Liver (tissue), 3 donors: Measurements from ENCODE around the gene EIF4G3.

Experiments
- JUND ChIP-seq, 2 donors: IDR thresholded peaks; 2 replicates each; pipeline ENCODE4 v1.6.1; 2016; ENCODE audit warnings: antibody characterized with exemption in 2 of 2
- TAF1 ChIP-seq: conservative IDR thresholded peaks from 2 replicates; pipeline ENCODE4 v1.6.1; 2016; ENCODE audit warnings: antibody characterized with exemption, mild to moderate bottlenecking
- TF ChIP-seq, protein P1 (sequence below): fragments of 150-350 bp; IDR thresholded peaks from 2 replicates; pipeline ENCODE4 v1.5.1; 2017; ENCODE audit warnings: improper control_type of control experiment, low read depth, low read length; ENCODE audit not compliant: missing input control
- TF ChIP-seq, protein P2 (sequence below): IDR thresholded peaks from 2 replicates; pipeline ENCODE4 v1.6.1; 2016; ENCODE audit warnings: antibody characterized with exemption
- TF ChIP-seq, protein P3 (sequence below): IDR thresholded peaks from 2 replicates; pipeline ENCODE4 v1.6.1; 2016; ENCODE audit warnings: antibody characterized with exemption
- donor health status: healthy.
- donor health status: healthy.

DNA sequence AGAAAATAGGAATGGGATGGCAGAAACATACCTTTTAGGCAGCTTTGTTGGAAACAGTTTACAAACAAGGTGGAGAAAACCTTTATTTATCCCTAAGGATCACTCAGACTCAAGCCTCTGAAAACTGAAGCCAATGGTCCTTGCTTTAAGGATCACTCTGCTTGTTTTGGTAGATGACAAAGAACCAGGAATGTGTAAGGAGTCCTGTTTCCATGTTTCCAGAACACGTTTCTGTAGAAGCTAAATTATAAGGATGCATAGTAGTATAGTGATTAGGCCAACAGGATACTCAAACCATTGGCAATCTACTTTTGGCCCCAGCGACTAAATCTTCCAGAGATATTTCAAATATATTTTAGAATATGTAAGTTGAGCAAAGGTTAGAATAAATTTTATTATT, 240.5 kb downstream of the EIF4G3 start:
- TF ChIP-seq, protein P1, sequence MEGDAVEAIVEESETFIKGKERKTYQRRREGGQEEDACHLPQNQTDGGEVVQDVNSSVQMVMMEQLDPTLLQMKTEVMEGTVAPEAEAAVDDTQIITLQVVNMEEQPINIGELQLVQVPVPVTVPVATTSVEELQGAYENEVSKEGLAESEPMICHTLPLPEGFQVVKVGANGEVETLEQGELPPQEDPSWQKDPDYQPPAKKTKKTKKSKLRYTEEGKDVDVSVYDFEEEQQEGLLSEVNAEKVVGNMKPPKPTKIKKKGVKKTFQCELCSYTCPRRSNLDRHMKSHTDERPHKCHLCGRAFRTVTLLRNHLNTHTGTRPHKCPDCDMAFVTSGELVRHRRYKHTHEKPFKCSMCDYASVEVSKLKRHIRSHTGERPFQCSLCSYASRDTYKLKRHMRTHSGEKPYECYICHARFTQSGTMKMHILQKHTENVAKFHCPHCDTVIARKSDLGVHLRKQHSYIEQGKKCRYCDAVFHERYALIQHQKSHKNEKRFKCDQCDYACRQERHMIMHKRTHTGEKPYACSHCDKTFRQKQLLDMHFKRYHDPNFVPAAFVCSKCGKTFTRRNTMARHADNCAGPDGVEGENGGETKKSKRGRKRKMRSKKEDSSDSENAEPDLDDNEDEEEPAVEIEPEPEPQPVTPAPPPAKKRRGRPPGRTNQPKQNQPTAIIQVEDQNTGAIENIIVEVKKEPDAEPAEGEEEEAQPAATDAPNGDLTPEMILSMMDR: no peak
- no peak for TF ChIP-seq TAF1
- TF ChIP-seq, protein P2, sequence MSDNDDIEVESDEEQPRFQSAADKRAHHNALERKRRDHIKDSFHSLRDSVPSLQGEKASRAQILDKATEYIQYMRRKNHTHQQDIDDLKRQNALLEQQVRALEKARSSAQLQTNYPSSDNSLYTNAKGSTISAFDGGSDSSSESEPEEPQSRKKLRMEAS: no peak
- no peak for TF ChIP-seq JUND (IDR thresholded peaks at IDR 0.05)
- TF ChIP-seq, protein P3, sequence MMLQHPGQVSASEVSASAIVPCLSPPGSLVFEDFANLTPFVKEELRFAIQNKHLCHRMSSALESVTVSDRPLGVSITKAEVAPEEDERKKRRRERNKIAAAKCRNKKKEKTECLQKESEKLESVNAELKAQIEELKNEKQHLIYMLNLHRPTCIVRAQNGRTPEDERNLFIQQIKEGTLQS: no peak
